ENCODE results near the gene LCOR. TPM values are rescaled to one million over a fixed set of nuclear protein-coding genes. Genes with fewer than 3 reads are reported as not detected.

The LCOR gene
- total and polyA plus RNA-seq, 2 of the 4 experiments (the other 2 are of a cell fraction) = 3.7 to 36.9 TPM

- H3K79me1 ChIP-seq (ENCODE audit: low read depth in 1 of 2, low read length in 2 of 2) = no peaks in the 10 kb centered on the region
- H2BK20ac ChIP-seq (ENCODE audit: low read depth, low read length) = no peak overlapping the region
- TF ChIP-seq, protein P1, sequence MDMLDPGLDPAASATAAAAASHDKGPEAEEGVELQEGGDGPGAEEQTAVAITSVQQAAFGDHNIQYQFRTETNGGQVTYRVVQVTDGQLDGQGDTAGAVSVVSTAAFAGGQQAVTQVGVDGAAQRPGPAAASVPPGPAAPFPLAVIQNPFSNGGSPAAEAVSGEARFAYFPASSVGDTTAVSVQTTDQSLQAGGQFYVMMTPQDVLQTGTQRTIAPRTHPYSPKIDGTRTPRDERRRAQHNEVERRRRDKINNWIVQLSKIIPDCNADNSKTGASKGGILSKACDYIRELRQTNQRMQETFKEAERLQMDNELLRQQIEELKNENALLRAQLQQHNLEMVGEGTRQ (IDR thresholded peaks at IDR 0.05; ENCODE audit: low read depth, low read length) = no peak
- TF ChIP-seq MAFK (IDR thresholded peaks at IDR 0.05; ENCODE audit: low read depth, low read length) (no peak), RAD21 (IDR thresholded peaks at IDR 0.05; ENCODE audit: low read length) (no peak), CHD1 (IDR thresholded peaks at IDR 0.05; ENCODE audit: low read depth, low read length) (no peak), SMC3 (IDR thresholded peaks at IDR 0.05; ENCODE audit: low read depth, low read length) (no peak), MAZ (IDR thresholded peaks at IDR 0.05; ENCODE audit: borderline replicate concordance, low read depth, low read length) (no peak)
- TF ChIP-seq, protein P2, sequence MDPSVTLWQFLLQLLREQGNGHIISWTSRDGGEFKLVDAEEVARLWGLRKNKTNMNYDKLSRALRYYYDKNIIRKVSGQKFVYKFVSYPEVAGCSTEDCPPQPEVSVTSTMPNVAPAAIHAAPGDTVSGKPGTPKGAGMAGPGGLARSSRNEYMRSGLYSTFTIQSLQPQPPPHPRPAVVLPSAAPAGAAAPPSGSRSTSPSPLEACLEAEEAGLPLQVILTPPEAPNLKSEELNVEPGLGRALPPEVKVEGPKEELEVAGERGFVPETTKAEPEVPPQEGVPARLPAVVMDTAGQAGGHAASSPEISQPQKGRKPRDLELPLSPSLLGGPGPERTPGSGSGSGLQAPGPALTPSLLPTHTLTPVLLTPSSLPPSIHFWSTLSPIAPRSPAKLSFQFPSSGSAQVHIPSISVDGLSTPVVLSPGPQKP (IDR thresholded peaks at IDR 0.05; ENCODE audit: borderline replicate concordance, low read depth, low read length) = no peak
- no peak overlapping the region for H3K4ac ChIP-seq (ENCODE audit: low read depth, low read length)
- POLR2A ChIA-PET (ENCODE audit: unreplicated experiment) = no interaction called here
- no TSS peak for BruUV-seq (replicated peaks)
- no peak overlapping the region for H3K23ac ChIP-seq (ENCODE audit: low read depth, low read length)
- no peak overlapping the region for H3K4me3 ChIP-seq (ENCODE audit: insufficient read depth, low read depth, low read length)
- H2BK15ac ChIP-seq (ENCODE audit: low read depth, low read length) = no peak overlapping the region
- no peak overlapping the region for H2AK5ac ChIP-seq (ENCODE audit: low read depth, low read length)
- intact Hi-C loops (cut with micrococcal nuclease) = no loop called here
- H2BK120ac ChIP-seq (ENCODE audit: low read depth, low read length) = no peak overlapping the region
- H3K9me1 ChIP-seq (ENCODE audit: insufficient read depth, low read length) = no peaks in the 10 kb centered on the region
- no peak overlapping the region for H2AFZ ChIP-seq (replicated peaks; ENCODE audit: low read length, poor library complexity)
- H3K18ac ChIP-seq (ENCODE audit: low read depth, low read length) = no peak overlapping the region
- no peak overlapping the region for H3K27ac ChIP-seq (ENCODE audit: insufficient read depth, low read length)
- H2BK5ac ChIP-seq (ENCODE audit: low read depth, low read length, poor library complexity, severe bottlenecking) = no peak overlapping the region
- DNase-seq (no peak), ATAC-seq (ENCODE audit: low read depth) (no peak)
- CTCF ChIA-PET = no interaction called here
- no peak overlapping the region for H4K5ac ChIP-seq (ENCODE audit: low read depth, low read length)
- peaks cover 17% of the 10 kb centered on the region for H3K27me3 ChIP-seq (ENCODE audit: control insufficient read depth, insufficient read depth, low read length)
- peaks cover 7% of the 10 kb centered on the region for H3K9me3 ChIP-seq (ENCODE audit: control insufficient read depth, insufficient read depth, low read length)
- H3K4me2 ChIP-seq (ENCODE audit: low read depth, low read length) = no peak overlapping the region
- H3K4me1 ChIP-seq (ENCODE audit: control insufficient read depth, insufficient read depth, low read length) = no peaks in the 10 kb centered on the region
- H3K56ac ChIP-seq (ENCODE audit: extremely low read depth, insufficient read depth, low read length) = no peak overlapping the region
- dilution Hi-C loops (cut with HindIII; ENCODE audit: low sequenced_read_pairs, unreplicated experiment) = no loop called here
- no peak overlapping the region for H2AK9ac ChIP-seq (replicated peaks; ENCODE audit: low read depth, low read length, poor library complexity)
- no peaks in the 10 kb centered on the region for H4K20me1 ChIP-seq (ENCODE audit: insufficient read depth, low read length)
- in situ Hi-C loops (cut with MboI; ENCODE audit: low sequenced_read_pairs) = no loop called here
- H4K91ac ChIP-seq (ENCODE audit: insufficient read depth, low read depth, low read length) = no peak overlapping the region
- H3K9ac ChIP-seq (ENCODE audit: low read depth, low read length) = no peak overlapping the region
- no peak overlapping the region for H3K14ac ChIP-seq (replicated peaks; ENCODE audit: low read depth, low read length)
- H3K36me3 ChIP-seq (ENCODE audit: control insufficient read depth, insufficient read depth, low read length) = no peaks in the 10 kb centered on the region
- H4K8ac ChIP-seq (ENCODE audit: low read depth in 2 of 2, low read length in 2 of 2) = no peak overlapping the region
Measured at GRCh38 chr10:97011397-97011796, 179.3 kb downstream of the LCOR start.

All from IMR-90 (cell line).